Activated naive CD4-positive, alpha-beta T cell (primary cell): ENCODE results near the gene IP6K2.

Experiments used
- DNase-seq, 4 experiments: peaks; one replicate each; lab custom pipeline; 2025; lab: John Stamatoyannopoulos, UW

The IP6K2 gene

GRCh38 chr3:48663489-48664312 lies 53.3 kb downstream of the IP6K2 start:
- DNase-seq: peak; percentile 28 to 59 (median 43)

- DNase-seq: no peak
These were observed 54.1 kb downstream of the IP6K2 start, which contains the start of gene CELSR3 for GRCh38 chr3:48662753-48663488. Gene CELSR3, minus strand, starts transcription at chr3:48662886. Its CDS starts 252 bp downstream, at chr3:48662634.

DNA sequence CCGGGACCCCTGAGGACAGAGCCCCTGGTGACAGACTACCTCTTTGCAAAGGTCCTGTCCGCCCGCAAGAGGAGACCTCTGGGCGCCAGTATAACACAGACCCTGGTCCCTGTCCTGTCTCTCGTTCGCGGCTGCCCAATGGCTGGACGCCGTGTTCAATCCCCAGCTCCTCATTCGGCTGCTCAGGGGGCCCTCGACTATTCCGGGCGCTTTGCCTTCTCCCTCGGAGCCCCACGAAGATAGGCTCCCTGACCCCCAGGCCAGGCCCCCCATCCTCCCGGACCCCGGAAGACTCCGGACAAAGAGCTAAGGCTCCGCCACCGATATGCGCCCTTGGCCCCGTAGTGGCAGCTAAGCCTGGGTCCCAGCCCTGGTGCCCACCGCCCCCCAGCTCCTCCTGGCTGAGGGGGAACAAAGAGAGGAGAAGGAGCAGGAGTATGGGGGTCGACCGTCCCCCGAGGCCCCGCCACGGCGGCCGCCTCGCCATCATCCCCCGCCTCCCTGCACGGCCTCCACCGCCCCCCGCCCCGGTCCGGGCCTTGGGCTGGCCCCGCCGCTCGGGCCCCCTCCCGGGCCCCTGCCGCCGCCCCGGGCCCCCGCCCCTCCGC lies 54.8 kb downstream of the IP6K2 start:
- no peak for DNase-seq

GRCh38 chr3:48661501-48662144 lies 55.4 kb downstream of the IP6K2 start:
- peak; percentile 51 to 73 (median 71) for DNase-seq

GRCh38 chr3:48660800-48661400 lies 56.1 kb downstream of the IP6K2 start:
- no peak for DNase-seq

DNA sequence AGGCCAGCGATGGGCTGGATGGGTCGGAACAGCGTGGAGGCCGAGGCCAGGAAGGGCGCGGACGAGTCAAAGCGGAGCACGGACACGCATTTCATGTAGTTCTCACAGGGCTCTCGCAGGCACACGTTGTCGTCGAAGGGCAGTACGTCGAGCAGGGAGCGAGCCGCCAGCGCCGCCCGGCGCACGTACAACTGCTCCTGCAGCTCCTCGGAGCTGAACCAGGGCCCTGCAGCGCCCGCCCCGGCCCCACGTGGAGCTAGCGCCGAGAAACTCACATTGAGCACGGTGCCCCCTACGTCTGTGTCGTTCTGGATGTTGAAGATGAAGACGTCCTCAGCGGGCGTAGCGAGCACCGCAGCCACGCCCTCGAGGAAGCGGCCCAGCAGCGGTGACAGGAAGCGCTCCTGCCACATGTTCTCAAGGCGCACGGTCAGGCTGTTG lies 60.2 kb downstream of the IP6K2 start:
- DNase-seq: peak in 1 of 4 experiments; percentile 20

- peak; percentile 63 to 82 (median 70) for DNase-seq
These were observed 60.8 kb downstream of the IP6K2 start for GRCh38 chr3:48656061-48656840.

DNA sequence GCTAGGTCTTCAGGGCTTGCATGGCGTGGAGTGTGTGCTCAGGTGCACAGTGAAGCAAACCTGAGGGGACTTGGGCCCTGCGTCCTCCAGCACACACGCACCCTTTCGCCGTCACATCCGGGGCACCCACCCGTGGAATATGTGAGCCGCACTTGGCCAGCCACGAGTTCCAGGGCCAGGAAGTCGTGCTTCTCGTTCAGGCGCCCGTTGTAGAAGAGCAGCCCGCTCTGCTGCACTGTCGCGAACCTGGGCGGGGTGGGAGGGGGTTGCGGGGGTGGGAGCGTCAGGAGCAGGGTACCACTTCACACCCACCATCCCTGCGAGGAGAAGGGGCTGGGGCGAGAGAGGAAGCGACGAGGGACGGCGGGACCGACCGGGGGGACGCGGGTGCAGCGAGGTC lies 61.4 kb downstream of the IP6K2 start:
- DNase-seq: peak in 2 of 4 experiments; percentile 22 to 50

- DNase-seq: no peak
These were observed 62.0 kb downstream of the IP6K2 start for GRCh38 chr3:48655063-48655462.

- DNase-seq: no peak
These were observed 63.9 kb downstream of the IP6K2 start for GRCh38 chr3:48652923-48653715.

DNA sequence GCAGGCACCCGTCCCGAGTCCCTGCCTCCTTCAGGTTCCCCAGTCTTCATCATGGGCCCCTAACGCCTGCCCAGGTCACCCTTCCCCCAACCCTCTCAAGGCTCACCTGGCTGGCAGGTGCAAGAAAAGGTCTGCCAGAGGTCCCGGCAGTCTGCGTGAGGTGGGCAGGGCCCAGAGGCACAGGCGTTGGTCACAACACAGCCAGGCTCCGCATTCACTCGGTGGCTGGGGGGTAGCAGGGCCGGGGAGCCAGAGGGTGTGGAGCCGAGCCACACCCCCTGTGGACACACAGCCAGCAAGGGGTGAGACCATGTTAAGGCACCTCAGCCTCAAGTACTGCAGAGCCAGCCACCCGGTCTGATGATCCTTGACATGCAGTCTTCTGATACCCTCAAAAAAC lies 65.2 kb downstream of the IP6K2 start:
- no peak for DNase-seq

DNA sequence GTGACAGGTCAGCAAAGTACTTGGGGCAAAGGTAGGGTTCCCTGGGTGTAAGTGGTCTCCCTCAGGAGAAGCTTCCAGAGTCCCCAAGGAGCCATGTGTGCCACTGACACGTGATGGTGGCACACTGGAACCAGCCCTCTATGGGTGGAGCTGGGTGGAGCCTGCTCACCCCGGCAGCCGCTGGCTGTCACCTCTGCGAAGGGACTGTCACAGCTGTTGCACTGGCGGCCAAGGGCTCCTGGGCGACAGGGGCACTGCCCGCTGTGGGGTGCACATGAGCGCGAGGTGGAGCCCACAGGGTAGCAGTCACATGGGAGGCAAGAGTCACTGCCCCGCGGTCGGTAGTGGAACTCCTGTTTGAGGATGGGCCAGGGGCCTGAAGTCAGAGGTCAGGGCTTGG lies 66.3 kb downstream of the IP6K2 start:
- no peak for DNase-seq

DNA sequence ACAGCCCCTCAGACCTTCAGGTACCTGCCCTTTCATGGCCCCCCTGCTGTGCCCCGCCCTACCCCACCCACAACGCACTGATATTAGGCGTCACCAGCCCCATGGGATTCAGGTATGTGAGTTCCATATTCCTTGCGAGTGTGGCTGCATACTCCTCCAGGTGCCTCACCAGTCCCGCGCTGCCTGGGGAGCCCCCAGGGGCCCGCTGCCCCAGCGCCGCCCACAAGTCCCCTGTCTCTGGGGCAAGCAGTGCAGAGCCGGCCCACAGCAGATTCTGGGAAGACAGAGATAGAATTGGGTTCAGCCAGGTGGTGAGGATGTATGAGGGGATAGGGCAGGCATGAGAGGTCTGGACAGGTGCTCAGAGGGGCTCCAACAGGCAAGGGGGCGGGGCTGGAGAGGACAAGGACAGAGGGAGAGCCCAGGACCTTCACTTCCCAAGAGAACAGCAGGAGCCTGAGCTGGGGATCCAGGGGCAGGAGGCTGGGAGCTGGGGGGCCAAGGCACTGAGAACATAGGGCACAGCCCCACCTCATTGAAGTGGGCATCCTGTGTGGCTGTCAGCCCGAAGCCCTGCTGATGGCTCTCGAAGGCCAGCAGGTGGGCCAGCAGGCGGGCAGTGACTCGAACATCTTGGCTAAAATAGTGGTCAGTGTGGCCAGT lies 68.7 kb downstream of the IP6K2 start:
- no peak for DNase-seq

DNA sequence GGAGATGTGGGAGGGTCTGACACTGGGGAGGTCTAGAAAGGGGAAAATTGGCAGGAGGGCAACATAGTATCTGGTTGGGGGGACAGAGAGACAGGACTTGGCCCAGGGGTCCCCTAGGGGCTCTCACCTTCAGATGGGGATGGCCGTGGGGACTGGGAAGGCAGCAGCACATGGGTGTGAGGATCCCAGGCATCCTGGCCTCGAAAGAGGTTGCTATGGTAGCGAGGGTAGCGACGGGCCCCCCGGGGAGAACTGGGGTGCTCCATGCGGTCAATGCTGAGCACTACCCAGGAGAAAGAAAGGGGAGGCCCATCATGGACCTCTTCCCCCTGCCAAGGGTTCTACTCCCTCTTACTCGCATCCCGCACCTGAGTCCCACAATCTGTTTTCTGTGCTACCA lies 69.3 kb downstream of the IP6K2 start:
- DNase-seq: no peak

DNA sequence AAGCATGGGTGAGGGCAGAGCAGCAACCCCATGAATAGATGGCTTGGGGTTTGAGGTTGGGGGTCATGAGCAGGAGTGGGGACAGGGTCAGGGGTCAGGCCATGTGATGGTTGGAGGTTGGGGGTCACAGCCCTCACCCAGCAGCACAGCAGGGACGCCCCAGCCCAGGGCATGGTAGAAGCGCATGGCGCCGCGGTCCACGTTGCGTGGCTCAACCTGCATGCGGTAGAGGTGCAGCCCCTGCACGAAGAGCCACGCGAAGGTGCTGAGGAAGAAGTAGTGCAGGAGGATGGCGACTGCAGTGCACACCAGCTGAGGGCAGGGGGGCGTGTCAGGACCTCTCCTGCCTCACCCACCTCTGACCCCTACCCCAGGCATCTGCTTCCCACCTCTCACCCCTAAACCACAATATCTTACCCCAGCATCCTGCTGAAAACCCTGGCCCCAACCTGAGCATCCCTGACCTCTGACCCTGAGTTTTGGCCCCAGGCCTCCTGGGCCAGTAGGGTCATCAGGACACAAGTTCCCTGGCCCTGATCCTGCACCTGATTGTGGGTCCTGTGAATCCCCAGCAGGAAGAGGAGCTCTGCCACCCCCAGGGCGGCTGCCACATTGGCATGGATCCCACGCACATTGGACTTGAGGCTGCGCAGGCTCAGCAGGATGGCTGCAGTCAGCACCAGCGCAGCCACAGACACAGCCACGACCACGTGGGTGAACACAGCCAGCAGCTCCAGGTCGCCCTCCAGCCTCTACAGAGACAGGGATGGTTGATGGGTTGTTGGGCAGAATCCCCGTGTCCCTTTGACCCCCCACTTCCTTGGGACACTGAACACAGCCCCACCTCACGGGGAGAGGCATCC lies 71.9 kb downstream of the IP6K2 start:
- no peak for DNase-seq

DNA sequence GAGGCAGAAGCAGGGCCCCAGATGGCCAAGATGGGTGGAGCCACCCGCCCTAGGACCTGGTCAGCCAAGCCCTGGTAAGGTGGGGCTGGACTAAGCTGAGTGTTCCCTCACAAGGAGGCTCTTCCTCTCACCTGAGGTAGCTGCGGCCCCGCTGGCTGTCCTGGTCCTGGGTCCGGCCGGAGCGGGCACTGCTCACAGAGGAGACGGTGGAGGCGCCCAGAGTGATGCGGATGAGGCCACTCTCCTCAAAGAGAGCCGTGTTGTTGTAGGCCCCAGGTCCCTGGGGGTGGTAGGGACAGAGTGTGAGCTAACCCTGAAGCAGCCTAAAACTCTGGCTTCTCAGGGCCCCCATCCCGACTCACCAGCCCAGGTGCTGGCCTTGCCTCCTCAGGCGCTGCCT lies 74.4 kb downstream of the IP6K2 start:
- no peak for DNase-seq

DNA sequence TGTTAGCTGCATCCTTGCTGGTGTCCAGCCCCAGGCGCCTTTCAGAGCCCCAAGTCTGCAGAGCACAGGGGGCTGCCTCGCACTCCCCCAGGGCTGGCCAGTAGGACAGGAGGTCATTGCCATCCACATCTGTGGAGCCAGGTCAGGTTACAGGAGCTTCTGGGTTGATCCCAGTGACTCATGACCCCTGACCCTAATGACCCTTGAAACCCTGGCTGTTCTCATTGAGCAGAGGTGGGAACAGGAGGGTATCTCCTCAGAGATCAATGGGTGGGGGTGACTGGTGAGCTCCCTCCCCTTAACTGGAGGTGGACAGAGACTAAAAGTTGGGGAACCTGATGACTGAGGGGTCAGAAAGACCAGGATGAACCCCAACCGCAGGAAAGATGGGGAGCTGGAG lies 75.6 kb downstream of the IP6K2 start:
- DNase-seq: no peak

DNA sequence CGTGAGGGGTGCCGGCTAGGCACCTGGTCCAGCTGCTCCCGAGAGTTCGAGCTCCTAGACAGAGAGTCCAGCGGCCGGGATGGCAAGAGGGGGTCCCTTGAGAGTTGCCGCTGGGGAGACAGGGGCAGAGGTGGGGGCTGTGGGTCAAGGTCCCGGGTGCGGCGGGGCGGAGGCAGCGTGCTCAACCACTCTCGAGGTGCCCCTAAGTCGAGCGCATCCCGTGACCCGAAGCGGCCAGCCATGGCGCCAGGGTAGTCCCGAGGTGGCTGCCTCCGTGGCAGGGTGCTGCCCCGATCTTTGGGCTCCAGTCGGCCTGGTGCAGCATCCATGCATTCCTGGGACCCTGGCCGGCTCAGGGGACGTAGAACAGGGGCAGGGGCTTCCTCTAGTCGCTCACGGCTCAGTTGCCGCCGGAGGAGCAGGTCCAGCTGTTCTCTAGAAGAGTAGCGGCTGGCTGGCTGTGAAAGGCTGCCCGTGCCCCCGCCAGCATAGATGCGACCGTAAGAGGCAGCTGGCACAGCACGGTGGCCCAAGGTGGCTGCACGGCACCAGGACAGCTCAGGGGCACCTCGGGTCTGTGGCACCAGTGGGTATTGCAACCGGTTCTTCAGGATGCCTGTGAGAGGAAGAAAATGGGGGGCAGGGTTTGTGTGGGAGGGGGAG lies 76.9 kb downstream of the IP6K2 start:
- DNase-seq: no peak
